ENCODE data around the gene MERTK. TPM values are rescaled to one million over a fixed set of nuclear protein-coding genes. Genes with fewer than 3 reads are reported as not detected.

Gene MERTK
- total and polyA plus RNA-seq, 2 donors (not counting 1 experiment from before 2014, with no cell fraction given) = 0.34 to 6.6 TPM

GRCh38 chr2:112029164-112029563, 130.8 kb downstream of the MERTK start:
- Histone ChIP-seq H3K27me3 (ENCODE audit: control insufficient read depth, insufficient read depth, low read length) (no peaks in the 10 kb centered on the region), H4K20me1 (ENCODE audit: control insufficient read depth, extremely low read depth, insufficient read depth, low read length) (no peaks in the 10 kb centered on the region), H3K27ac (ENCODE audit: insufficient read depth, low read length) (no peak overlapping the region), H3K4me1 (ENCODE audit: control insufficient read depth, extremely low read depth, insufficient read depth, low read length) (no peaks in the 10 kb centered on the region), H2AFZ (ENCODE audit: low read length) (no peak overlapping the region), H3K4me2 (ENCODE audit: extremely low read depth, insufficient read depth, low read length) (no peak overlapping the region), H3K36me3 (ENCODE audit: control insufficient read depth, insufficient read depth, low read length) (no peaks in the 10 kb centered on the region), H3K9ac (ENCODE audit: insufficient read depth, low read length) (no peak overlapping the region), H3K9me3 (ENCODE audit: control insufficient read depth, insufficient read depth, low read depth, low read length) (no peaks in the 10 kb centered on the region), H3K4me3 (replicated peaks in 1 of 4; ENCODE audit: control extremely low read depth in 1 of 4, insufficient read depth in 1 of 4, low read depth in 3 of 4, low read length in 4 of 4) (no peak overlapping the region), H3K79me2 (ENCODE audit: control insufficient read depth, insufficient read depth, low read length) (no peaks in the 10 kb centered on the region)
- TF ChIP-seq EZH2 (IDR thresholded peaks at IDR 0.05; ENCODE audit: low read length, missing control alignments) (no peak), CTCF (conservative IDR thresholded peaks at IDR 0.05 in 1 of 2, IDR thresholded peaks at IDR 0.05 in 1 of 2; ENCODE audit: low read depth in 1 of 2, low read length in 2 of 2) (no peak)
- DNase-seq (ENCODE audit: low read depth in 2 of 2) = no peak

- H3K9me3 ChIP-seq (ENCODE audit: control insufficient read depth, insufficient read depth, low read depth, low read length) = no peaks in the 10 kb centered on the region
- H3K4me3 ChIP-seq (replicated peaks in 1 of 4; ENCODE audit: control extremely low read depth in 1 of 4, insufficient read depth in 1 of 4, low read depth in 3 of 4, low read length in 4 of 4) = peak overlapping the region in 1 of 4 experiments; percentile 34
- no peaks in the 10 kb centered on the region for H3K4me1 ChIP-seq (ENCODE audit: control insufficient read depth, extremely low read depth, insufficient read depth, low read length)
- peak overlapping the region; percentile 20 for H3K4me2 ChIP-seq (ENCODE audit: extremely low read depth, insufficient read depth, low read length)
- TF ChIP-seq CTCF (conservative IDR thresholded peaks at IDR 0.05 in 1 of 2, IDR thresholded peaks at IDR 0.05 in 1 of 2; ENCODE audit: low read depth in 1 of 2, low read length in 2 of 2) (no peak), EZH2 (IDR thresholded peaks at IDR 0.05; ENCODE audit: low read length, missing control alignments) (no peak)
- no peaks in the 10 kb centered on the region for H4K20me1 ChIP-seq (ENCODE audit: control insufficient read depth, extremely low read depth, insufficient read depth, low read length)
- H3K9ac ChIP-seq (ENCODE audit: insufficient read depth, low read length) = no peak overlapping the region
- no peaks in the 10 kb centered on the region for H3K79me2 ChIP-seq (ENCODE audit: control insufficient read depth, insufficient read depth, low read length)
- no peak overlapping the region for H2AFZ ChIP-seq (ENCODE audit: low read length)
- no peak overlapping the region for H3K27ac ChIP-seq (ENCODE audit: insufficient read depth, low read length)
- H3K27me3 ChIP-seq (ENCODE audit: control insufficient read depth, insufficient read depth, low read length) = no peaks in the 10 kb centered on the region
- DNase-seq (ENCODE audit: low read depth in 2 of 2) = peak; percentile 29 to 37
- H3K36me3 ChIP-seq (ENCODE audit: control insufficient read depth, insufficient read depth, low read length) = no peaks in the 10 kb centered on the region
Observed at GRCh38 chr2:112031473-112032223, 133.2 kb downstream of the MERTK start.

GRCh38 chr2:112032224-112032586, 133.8 kb downstream of the MERTK start:
- Histone ChIP-seq H4K20me1 (ENCODE audit: control insufficient read depth, extremely low read depth, insufficient read depth, low read length) (no peaks in the 10 kb centered on the region), H3K4me3 (replicated peaks in 1 of 4; ENCODE audit: control extremely low read depth in 1 of 4, insufficient read depth in 1 of 4, low read depth in 3 of 4, low read length in 4 of 4) (no peak overlapping the region), H3K4me2 (ENCODE audit: extremely low read depth, insufficient read depth, low read length) (no peak overlapping the region), H2AFZ (ENCODE audit: low read length) (no peak overlapping the region), H3K4me1 (ENCODE audit: control insufficient read depth, extremely low read depth, insufficient read depth, low read length) (no peaks in the 10 kb centered on the region), H3K27ac (ENCODE audit: insufficient read depth, low read length) (no peak overlapping the region), H3K9me3 (ENCODE audit: control insufficient read depth, insufficient read depth, low read depth, low read length) (no peaks in the 10 kb centered on the region), H3K36me3 (ENCODE audit: control insufficient read depth, insufficient read depth, low read length) (no peaks in the 10 kb centered on the region), H3K79me2 (ENCODE audit: control insufficient read depth, insufficient read depth, low read length) (no peaks in the 10 kb centered on the region), H3K9ac (ENCODE audit: insufficient read depth, low read length) (no peak overlapping the region), H3K27me3 (ENCODE audit: control insufficient read depth, insufficient read depth, low read length) (no peaks in the 10 kb centered on the region)
- no peak for TF ChIP-seq CTCF (conservative IDR thresholded peaks at IDR 0.05 in 1 of 2, IDR thresholded peaks at IDR 0.05 in 1 of 2; ENCODE audit: low read depth in 1 of 2, low read length in 2 of 2)
- no peak for TF ChIP-seq EZH2 (IDR thresholded peaks at IDR 0.05; ENCODE audit: low read length, missing control alignments)
- peak in 1 of 2 donors; percentile 41 for DNase-seq (ENCODE audit: low read depth in 2 of 2)
